HEK293 (cell line): Measurements from ENCODE around the gene PSMD2.
A peak's percentile ranks its signal among the peaks of the same experiment; 100 is the strongest.

ENCODE experiments used
- KLF17 ChIP-seq: fragments of 450-650 bp; formaldehyde crosslinking; IDR thresholded peaks from 2 replicates; pipeline ENCODE4 v1.5.1; 2016; ENCODE audit warnings: missing biosample characterization, missing genetic modification characterization
- OSR2 ChIP-seq: fragments of 450-650 bp; formaldehyde crosslinking; IDR thresholded peaks from 2 replicates; pipeline ENCODE4 v1.5.1; 2016; ENCODE audit warnings: missing biosample characterization, missing genetic modification characterization
- OVOL3 ChIP-seq: fragments of 450-650 bp; formaldehyde crosslinking; IDR thresholded peaks from 2 replicates; pipeline ENCODE4 v1.5.1; 2016; ENCODE audit warnings: missing biosample characterization, missing genetic modification characterization
- SP7 ChIP-seq: fragments of 450-650 bp; formaldehyde crosslinking; IDR thresholded peaks from 2 replicates; pipeline ENCODE4 v1.5.1; 2016; ENCODE audit warnings: missing biosample characterization, missing genetic modification characterization
- TRIM28 ChIP-seq: IDR thresholded peaks from 2 replicates; pipeline ENCODE4 v1.6.1; 2011; ENCODE audit warnings: low read length, control low read depth, borderline replicate concordance
- WT1 ChIP-seq: fragments of 450-650 bp; formaldehyde crosslinking; IDR thresholded peaks from 2 replicates; pipeline ENCODE4 v1.5.1; 2016; ENCODE audit warnings: missing biosample characterization, missing genetic modification characterization
- ZBTB11 ChIP-seq: fragments of 450-650 bp; formaldehyde crosslinking; conservative IDR thresholded peaks from 2 replicates; pipeline ENCODE4 v1.5.1; 2016; ENCODE audit warnings: low read depth, missing biosample characterization, missing genetic modification characterization
- ZBTB7A ChIP-seq: fragments of 450-650 bp; formaldehyde crosslinking; IDR thresholded peaks from 2 replicates; pipeline ENCODE4 v1.5.1; 2016; ENCODE audit warnings: low read depth, missing biosample characterization, missing genetic modification characterization
- ZBTB8A ChIP-seq: fragments of 450-650 bp; formaldehyde crosslinking; IDR thresholded peaks from 2 replicates; pipeline ENCODE4 v1.5.1; 2016; ENCODE audit warnings: missing biosample characterization, missing genetic modification characterization
- ZFP3 ChIP-seq: fragments of 450-650 bp; formaldehyde crosslinking; IDR thresholded peaks from 2 replicates; pipeline ENCODE4 v1.5.1; 2016; ENCODE audit warnings: low read depth, missing biosample characterization, missing genetic modification characterization
- ZNF112 ChIP-seq: fragments of 450-650 bp; formaldehyde crosslinking; IDR thresholded peaks from 2 replicates; pipeline ENCODE4 v1.5.0; 2017; ENCODE audit warnings: missing biosample characterization, missing genetic modification characterization
- ZNF148 ChIP-seq: fragments of 450-650 bp; formaldehyde crosslinking; IDR thresholded peaks from 2 replicates; pipeline ENCODE4 v1.5.0; 2017; ENCODE audit warnings: missing biosample characterization, missing genetic modification characterization, borderline replicate concordance
- ZNF2 ChIP-seq: fragments of 450-650 bp; formaldehyde crosslinking; IDR thresholded peaks from 2 replicates; pipeline ENCODE4 v1.5.1; 2016; ENCODE audit warnings: missing biosample characterization, missing genetic modification characterization
- ZNF335 ChIP-seq: fragments of 450-650 bp; formaldehyde crosslinking; conservative IDR thresholded peaks from 2 replicates; pipeline ENCODE4 v1.5.1; 2016; ENCODE audit warnings: missing biosample characterization, missing genetic modification characterization
- ZNF362 ChIP-seq: fragments of 450-650 bp; formaldehyde crosslinking; IDR thresholded peaks from 2 replicates; pipeline ENCODE4 v1.5.1; 2016; ENCODE audit warnings: missing biosample characterization, missing genetic modification characterization
- ZNF501 ChIP-seq: fragments of 450-650 bp; formaldehyde crosslinking; IDR thresholded peaks from 2 replicates; pipeline ENCODE4 v1.5.1; 2016; ENCODE audit warnings: missing biosample characterization, missing genetic modification characterization
- ZNF514 ChIP-seq: fragments of 450-650 bp; formaldehyde crosslinking; IDR thresholded peaks from 2 replicates; pipeline ENCODE4 v1.5.1; 2016; ENCODE audit warnings: missing biosample characterization, missing genetic modification characterization
- ZNF561 ChIP-seq: fragments of 450-650 bp; IDR thresholded peaks from 2 replicates; pipeline ENCODE4 v1.5.1; 2018; ENCODE audit warnings: missing biosample characterization, missing genetic modification characterization, borderline replicate concordance
- ZNF600 ChIP-seq: fragments of 450-650 bp; formaldehyde crosslinking; IDR thresholded peaks from 2 replicates; pipeline ENCODE4 v1.5.1; 2016; ENCODE audit warnings: missing biosample characterization, missing genetic modification characterization
- ZNF623 ChIP-seq: fragments of 450-650 bp; formaldehyde crosslinking; IDR thresholded peaks from 2 replicates; pipeline ENCODE4 v1.5.1; 2016; ENCODE audit warnings: missing biosample characterization, missing genetic modification characterization
- ZNF654 ChIP-seq: fragments of 450-650 bp; formaldehyde crosslinking; IDR thresholded peaks from 2 replicates; pipeline ENCODE4 v1.5.1; 2016; ENCODE audit warnings: low read depth, missing biosample characterization, missing genetic modification characterization
- ZNF664 ChIP-seq: fragments of 450-650 bp; formaldehyde crosslinking; IDR thresholded peaks from 2 replicates; pipeline ENCODE4 v1.5.1; 2016; ENCODE audit warnings: missing biosample characterization, missing genetic modification characterization
- ZNF692 ChIP-seq: fragments of 450-650 bp; formaldehyde crosslinking; IDR thresholded peaks from 2 replicates; pipeline ENCODE4 v1.5.1; 2016; ENCODE audit warnings: missing biosample characterization, missing genetic modification characterization
- ZNF76 ChIP-seq: fragments of 450-650 bp; formaldehyde crosslinking; IDR thresholded peaks from 2 replicates; pipeline ENCODE4; 2016; ENCODE audit warnings: low read depth, missing biosample characterization, missing genetic modification characterization, borderline replicate concordance
- ZNF768 ChIP-seq: fragments of 450-650 bp; formaldehyde crosslinking; IDR thresholded peaks from 2 replicates; pipeline ENCODE4 v1.5.1; 2018; ENCODE audit warnings: missing biosample characterization, mild to moderate bottlenecking, missing genetic modification characterization
- ZSCAN30 ChIP-seq: fragments of 450-650 bp; IDR thresholded peaks from 2 replicates; pipeline ENCODE4 v1.5.1; 2018; ENCODE audit warnings: missing biosample characterization, mild to moderate bottlenecking, missing genetic modification characterization, moderate library complexity
- TF ChIP-seq, protein P1 (sequence below): fragments of 450-650 bp; formaldehyde crosslinking; IDR thresholded peaks from 2 replicates; pipeline ENCODE4 v1.5.1; 2016; ENCODE audit warnings: missing biosample characterization, missing genetic modification characterization
- TF ChIP-seq, protein P2 (sequence below): sonication (generic); formaldehyde crosslinking; IDR thresholded peaks from 2 replicates; pipeline ENCODE4 v1.8.1; 2022; ENCODE audit warnings: mild to moderate bottlenecking, moderate library complexity, missing genetic modification reagents

Gene PSMD2

DNA sequence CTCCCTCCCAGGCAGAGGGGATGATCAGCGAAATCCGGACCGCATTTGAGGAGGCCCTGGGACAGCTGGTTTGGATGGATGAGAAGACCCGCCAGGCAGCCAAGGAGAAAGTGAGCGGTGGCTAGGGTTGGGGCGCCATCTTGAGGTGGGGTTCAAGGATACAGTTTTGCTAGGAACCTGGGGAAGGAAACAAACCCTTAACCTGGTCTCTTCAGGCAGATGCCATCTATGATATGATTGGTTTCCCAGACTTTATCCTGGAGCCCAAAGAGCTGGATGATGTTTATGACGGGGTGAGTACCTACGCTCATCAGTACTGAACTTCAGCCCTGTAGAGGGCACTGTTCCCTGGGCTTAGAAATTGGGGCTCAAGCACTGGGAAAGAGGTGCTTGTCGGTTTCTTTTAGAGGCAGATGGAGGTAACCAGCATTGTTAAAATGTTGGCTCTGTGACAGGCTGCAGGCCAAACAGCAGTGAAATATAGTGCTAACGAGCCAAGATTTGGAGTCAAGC is 9.6 kb upstream of the PSMD2 start (continued):
- no peak for TF ChIP-seq ZNF362 (tag by site-specific recombination)
- TF ChIP-seq ZNF561 (tag by site-specific recombination): no peak
- no peak for TF ChIP-seq ZNF76 (tag by site-specific recombination)
- no peak for TF ChIP-seq ZNF514 (tag by site-specific recombination)
- no peak for TF ChIP-seq OSR2 (tag by site-specific recombination)
- peak; percentile 78 for TF ChIP-seq ZSCAN30 (tag by site-specific recombination)
- no peak for TF ChIP-seq ZNF335 (tag by site-specific recombination)
- TF ChIP-seq, protein P1, sequence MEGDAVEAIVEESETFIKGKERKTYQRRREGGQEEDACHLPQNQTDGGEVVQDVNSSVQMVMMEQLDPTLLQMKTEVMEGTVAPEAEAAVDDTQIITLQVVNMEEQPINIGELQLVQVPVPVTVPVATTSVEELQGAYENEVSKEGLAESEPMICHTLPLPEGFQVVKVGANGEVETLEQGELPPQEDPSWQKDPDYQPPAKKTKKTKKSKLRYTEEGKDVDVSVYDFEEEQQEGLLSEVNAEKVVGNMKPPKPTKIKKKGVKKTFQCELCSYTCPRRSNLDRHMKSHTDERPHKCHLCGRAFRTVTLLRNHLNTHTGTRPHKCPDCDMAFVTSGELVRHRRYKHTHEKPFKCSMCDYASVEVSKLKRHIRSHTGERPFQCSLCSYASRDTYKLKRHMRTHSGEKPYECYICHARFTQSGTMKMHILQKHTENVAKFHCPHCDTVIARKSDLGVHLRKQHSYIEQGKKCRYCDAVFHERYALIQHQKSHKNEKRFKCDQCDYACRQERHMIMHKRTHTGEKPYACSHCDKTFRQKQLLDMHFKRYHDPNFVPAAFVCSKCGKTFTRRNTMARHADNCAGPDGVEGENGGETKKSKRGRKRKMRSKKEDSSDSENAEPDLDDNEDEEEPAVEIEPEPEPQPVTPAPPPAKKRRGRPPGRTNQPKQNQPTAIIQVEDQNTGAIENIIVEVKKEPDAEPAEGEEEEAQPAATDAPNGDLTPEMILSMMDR: peak; percentile 83
- no peak for TF ChIP-seq ZFP3 (tag by site-specific recombination)
- TF ChIP-seq ZBTB11 (tag by site-specific recombination): no peak
- no peak for TF ChIP-seq ZNF112 (tag by site-specific recombination)
- TF ChIP-seq KLF17: 0 out of 2 replicates have a peak, but pooled peaks have one; percentile 25
- TF ChIP-seq ZBTB8A: peak; percentile 74
- no peak for TF ChIP-seq ZNF623 (tag by site-specific recombination)
- TF ChIP-seq, protein P2, sequence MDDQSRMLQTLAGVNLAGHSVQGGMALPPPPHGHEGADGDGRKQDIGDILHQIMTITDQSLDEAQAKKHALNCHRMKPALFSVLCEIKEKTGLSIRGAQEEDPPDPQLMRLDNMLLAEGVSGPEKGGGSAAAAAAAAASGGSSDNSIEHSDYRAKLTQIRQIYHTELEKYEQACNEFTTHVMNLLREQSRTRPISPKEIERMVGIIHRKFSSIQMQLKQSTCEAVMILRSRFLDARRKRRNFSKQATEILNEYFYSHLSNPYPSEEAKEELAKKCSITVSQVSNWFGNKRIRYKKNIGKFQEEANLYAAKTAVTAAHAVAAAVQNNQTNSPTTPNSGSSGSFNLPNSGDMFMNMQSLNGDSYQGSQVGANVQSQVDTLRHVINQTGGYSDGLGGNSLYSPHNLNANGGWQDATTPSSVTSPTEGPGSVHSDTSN (CRISPR knock-in tag): no peak
- peak; percentile 78; the same call in 1 of the 2 replicates for TF ChIP-seq TRIM28
- TF ChIP-seq SP7 (tag by site-specific recombination): 0 out of 2 replicates have a peak, but pooled peaks have one; percentile 13
- no peak for TF ChIP-seq ZNF768 (tag by site-specific recombination)
- TF ChIP-seq ZNF664 (tag by site-specific recombination): no peak
- TF ChIP-seq ZNF2 (tag by site-specific recombination): no peak
- no peak for TF ChIP-seq OVOL3 (tag by site-specific recombination)
- TF ChIP-seq ZNF654 (tag by site-specific recombination): peak; percentile 76
- TF ChIP-seq WT1 (tag by site-specific recombination): no peak
- TF ChIP-seq ZBTB7A (tag by site-specific recombination): no peak
- no peak for TF ChIP-seq ZNF148
- TF ChIP-seq ZNF692 (tag by site-specific recombination): no peak
- no peak for TF ChIP-seq ZNF501 (tag by site-specific recombination)
- TF ChIP-seq ZNF600 (tag by site-specific recombination): peak; percentile 40; the same call in 1 of the 2 replicates
